SK-N-SH (cell line): ENCODE results near the gene ATL2.

ENCODE experiments used
- EP300 ChIP-seq, 2 experiments: IDR thresholded peaks; 2 replicates each; pipeline versions ENCODE4 v1.4.0 to v1.6.1; 2012; ENCODE audit warnings: borderline replicate concordance in 1 of 2, low read depth in 1 of 2, low read length in 1 of 2
- FOXJ3 ChIP-seq: sonication (generic); formaldehyde crosslinking; IDR thresholded peaks from 2 replicates; pipeline ENCODE4 v1.5.1; 2020; ENCODE audit warnings: mild to moderate bottlenecking, missing genetic modification reagents
- FOXM1 ChIP-seq: IDR thresholded peaks from 2 replicates; pipeline ENCODE4 v1.4.0; 2012; ENCODE audit warnings: low read depth, mild to moderate bottlenecking
- POLR2AphosphoS5 ChIP-seq: IDR thresholded peaks from 2 replicates; pipeline ENCODE4 v1.6.1; 2012; ENCODE audit warnings: low read depth, low read length
- SMC3 ChIP-seq: IDR thresholded peaks from 2 replicates; pipeline ENCODE4 v1.6.1; 2012; ENCODE audit warnings: low read depth, low read length, improper control_type of control experiment
- USF2 ChIP-seq: fragments of 150-350 bp; IDR thresholded peaks from 2 replicates; pipeline ENCODE4 v1.6.1; 2017; ENCODE audit warnings: antibody characterized with exemption, low read length, low read depth, borderline replicate concordance
- TF ChIP-seq, protein P1 (sequence below): fragments of 200-600 bp; sonication (generic); IDR thresholded peaks from 2 replicates; pipeline ENCODE4 v1.6.1; 2017; ENCODE audit warnings: antibody characterized with exemption, mild to moderate bottlenecking, moderate library complexity

DNA sequence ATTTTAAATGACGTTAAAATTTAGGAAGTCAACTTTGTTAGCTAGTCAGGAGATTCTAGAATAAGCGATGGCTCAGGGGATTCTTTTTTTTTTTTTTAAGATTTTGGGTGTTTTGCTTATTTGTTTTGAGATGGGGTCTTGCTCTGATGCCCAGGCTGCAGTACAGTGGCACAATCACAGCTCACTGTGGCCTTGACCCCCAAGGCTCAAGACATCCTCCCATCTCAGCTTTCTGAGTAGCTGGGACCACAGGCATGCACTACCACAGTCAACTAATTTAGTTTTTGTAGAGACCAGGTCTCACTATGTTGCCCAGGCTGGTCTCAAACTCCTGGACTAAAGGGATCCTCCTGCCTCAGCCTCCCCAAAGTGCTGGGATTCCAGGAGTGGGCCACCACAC lies 16.9 kb downstream of the ATL2 start:
- no peak for TF ChIP-seq EP300 (IDR thresholded peaks at IDR 0.05; ENCODE audit: borderline replicate concordance in 1 of 2, low read depth in 1 of 2, low read length in 1 of 2)
- TF ChIP-seq, protein P1, sequence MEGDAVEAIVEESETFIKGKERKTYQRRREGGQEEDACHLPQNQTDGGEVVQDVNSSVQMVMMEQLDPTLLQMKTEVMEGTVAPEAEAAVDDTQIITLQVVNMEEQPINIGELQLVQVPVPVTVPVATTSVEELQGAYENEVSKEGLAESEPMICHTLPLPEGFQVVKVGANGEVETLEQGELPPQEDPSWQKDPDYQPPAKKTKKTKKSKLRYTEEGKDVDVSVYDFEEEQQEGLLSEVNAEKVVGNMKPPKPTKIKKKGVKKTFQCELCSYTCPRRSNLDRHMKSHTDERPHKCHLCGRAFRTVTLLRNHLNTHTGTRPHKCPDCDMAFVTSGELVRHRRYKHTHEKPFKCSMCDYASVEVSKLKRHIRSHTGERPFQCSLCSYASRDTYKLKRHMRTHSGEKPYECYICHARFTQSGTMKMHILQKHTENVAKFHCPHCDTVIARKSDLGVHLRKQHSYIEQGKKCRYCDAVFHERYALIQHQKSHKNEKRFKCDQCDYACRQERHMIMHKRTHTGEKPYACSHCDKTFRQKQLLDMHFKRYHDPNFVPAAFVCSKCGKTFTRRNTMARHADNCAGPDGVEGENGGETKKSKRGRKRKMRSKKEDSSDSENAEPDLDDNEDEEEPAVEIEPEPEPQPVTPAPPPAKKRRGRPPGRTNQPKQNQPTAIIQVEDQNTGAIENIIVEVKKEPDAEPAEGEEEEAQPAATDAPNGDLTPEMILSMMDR = no peak
- TF ChIP-seq FOXM1 = no peak
- TF ChIP-seq FOXJ3 (CRISPR knock-in tag) = no peak
- TF ChIP-seq SMC3 = no peak
- no peak for TF ChIP-seq POLR2AphosphoS5
- no peak for TF ChIP-seq USF2
